GM12878 (cell line): ENCODE measurements around the gene MAPKAP1. TPM values are rescaled to one million over a fixed set of nuclear protein-coding genes. Genes with fewer than 3 reads are reported as not detected.

Experiments used
- ATAC-seq: fragments of 200-7000 bp; cut with Tn5 transposase; 3 replicates; pipeline ENCODE4 v1.9.1; 2020; ENCODE audit warnings: mild to moderate bottlenecking, moderate library complexity
- BruUV-seq: library from RNA; stranded (reverse); fragments of 400-500 nt; replicated peaks from 2 replicates; lab custom pipeline; 2021; lab: Mats Ljungman, UMichigan
- CTCF ChIA-PET: fragments of 300-600 bp; sonication (Branson Sonifier 250); formaldehyde crosslinking; extraction: SDS; loops from one replicate; lab custom pipeline; 2021; ENCODE audit warnings: inconsistent platforms; lab: Yijun Ruan, JAX
- POLR2A ChIA-PET: fragments of 350-600 bp; formaldehyde crosslinking; extraction: SDS; loops from one replicate; lab custom pipeline; 2021; ENCODE audit warnings: inconsistent platforms; lab: Charles Lee
- RAD21 ChIA-PET: fragments of 300-600 bp; sonication (Branson Sonifier 250); formaldehyde crosslinking; loops from one replicate; lab custom pipeline; 2023; ENCODE audit warnings: antibody characterized with exemption; ENCODE audit not compliant: unreplicated experiment; lab: Charles Lee
- SMC1A ChIA-PET: fragments of 300-600 bp; sonication (Branson Sonifier 250); formaldehyde crosslinking; loops from one replicate; lab custom pipeline; 2023; ENCODE audit not compliant: unreplicated experiment, uncharacterized antibody; lab: Charles Lee
- DNase-seq: peaks from one replicate; pipeline ENCODE4 v3.0.0-alpha.2; 2011; ENCODE audit warnings: low read depth, low spot score
- FAIRE-seq: peaks from 3 replicates; lab custom pipeline; 2011; peaks lifted over from hg19 to GRCh38; lab: Jason Lieb, UNC
- H2AFZ ChIP-seq: 2 replicates; pipeline ENCODE4 v1.6.0; 2011; ENCODE audit warnings: low read depth, low read length, control low read depth; ENCODE audit not compliant: control insufficient read depth
- H3K27ac ChIP-seq: 2 replicates; pipeline ENCODE4 v1.5.1; 2011; ENCODE audit warnings: control low read depth; ENCODE audit not compliant: control insufficient read depth, insufficient read depth
- H3K27me3 ChIP-seq, 2 experiments: replicated peaks in 1 of 2; 2 replicates each; pipeline versions ENCODE4 v1.6.0 to v1.6.1; 2011; ENCODE audit warnings: low read length in 1 of 2; ENCODE audit not compliant: control insufficient read depth in 2 of 2, insufficient read depth in 2 of 2
- H3K36me3 ChIP-seq, 2 experiments: 2 replicates each; pipeline ENCODE4 v1.5.1; 2011; ENCODE audit warnings: low read length in 1 of 2; ENCODE audit not compliant: control insufficient read depth in 2 of 2, insufficient read depth in 2 of 2
- H3K4me1 ChIP-seq: 2 replicates; pipeline ENCODE4 v1.6.1; 2011; ENCODE audit warnings: mild to moderate bottlenecking, low read length, moderate library complexity, mixed read lengths; ENCODE audit not compliant: control insufficient read depth, insufficient read depth
- H3K4me2 ChIP-seq: 2 replicates; pipeline ENCODE4 v1.6.0; 2011; ENCODE audit warnings: control low read depth; ENCODE audit not compliant: control insufficient read depth, insufficient read depth
- H3K4me3 ChIP-seq: fragments of 200-600 bp; sonication (generic); 2 replicates; pipeline ENCODE4 v1.5.1; 2016
- H3K79me2 ChIP-seq: 2 replicates; pipeline ENCODE4 v1.6.0; 2011; ENCODE audit warnings: low read length; ENCODE audit not compliant: control insufficient read depth, insufficient read depth
- H3K9ac ChIP-seq: 2 replicates; pipeline ENCODE4 v1.8.0; 2011; ENCODE audit warnings: low read length, control low read depth, mixed read lengths; ENCODE audit not compliant: control insufficient read depth, insufficient read depth
- H3K9me3 ChIP-seq: replicated peaks from 3 replicates; pipeline ENCODE4 v1.5.1; 2011; ENCODE audit warnings: mild to moderate bottlenecking, low read length; ENCODE audit not compliant: control insufficient read depth, insufficient read depth
- H4K20me1 ChIP-seq: 2 replicates; pipeline ENCODE4 v1.6.0; 2011; ENCODE audit not compliant: control insufficient read depth, insufficient read depth
- CBX5 ChIP-seq: sonication (generic); IDR thresholded peaks from 2 replicates; pipeline ENCODE4 v1.6.1; 2016; ENCODE audit warnings: low read depth, moderate library complexity, mild to moderate bottlenecking, inconsistent platforms
- EED ChIP-seq: sonication (generic); IDR thresholded peaks from 2 replicates; pipeline ENCODE4 v1.6.1; 2016; ENCODE audit warnings: antibody characterized with exemption, low read depth
- EP300 ChIP-seq, 2 experiments: fragments of 150-350 bp in 1 of 2; IDR thresholded peaks; 2 replicates each; pipeline ENCODE4 v1.6.1; 2011 to 2012; ENCODE audit warnings: low read depth in 2 of 2, low read length in 2 of 2, borderline replicate concordance in 1 of 2, improper control_type of control experiment in 1 of 2, inconsistent platforms in 1 of 2; ENCODE audit not compliant: control insufficient read depth in 1 of 2
- KDM1A ChIP-seq: fragments of 200-600 bp; sonication (generic); IDR thresholded peaks from 2 replicates; pipeline ENCODE4 v1.6.1; 2016; ENCODE audit warnings: borderline replicate concordance
- MXI1 ChIP-seq: fragments of 150-350 bp; IDR thresholded peaks from 2 replicates; pipeline ENCODE4 v1.6.1; 2011; ENCODE audit warnings: low read depth, mild to moderate bottlenecking, inconsistent platforms, low read length, improper control_type of control experiment
- RCOR1 ChIP-seq: conservative IDR thresholded peaks from 2 replicates; pipeline ENCODE4 v1.6.1; 2012; ENCODE audit warnings: low read depth, low read length, improper control_type of control experiment
- TCF7 ChIP-seq: IDR thresholded peaks from 2 replicates; pipeline ENCODE4 v1.6.1; 2014; ENCODE audit warnings: antibody characterized with exemption, borderline replicate concordance
- USF2 ChIP-seq: IDR thresholded peaks from 2 replicates; pipeline ENCODE4 v1.6.1; 2011; ENCODE audit warnings: low read depth, low read length, improper control_type of control experiment, borderline replicate concordance
- ZZZ3 ChIP-seq: IDR thresholded peaks from 2 replicates; pipeline ENCODE4 v1.6.1; 2011; ENCODE audit warnings: low read depth; ENCODE audit not compliant: control insufficient read depth, insufficient read length
- WGBS: methylation state at CpG from one replicate; pipeline ENCODE4 v1.1.6; 2016; ENCODE audit warnings: low lambda C conversion rate; ENCODE audit not compliant: insufficient replicate concordance, insufficient coverage; ENCODE audit errors: missing lambda C conversion rate; 5-methylcytosine and 5-hydroxymethylcytosine counted together
- in situ Hi-C: fragments of 300-500 bp; cut with MboI; formaldehyde crosslinking; loops from 9 replicates; pipeline ENCODE4 v1.14.3; 2018; ENCODE audit warnings: mixed read lengths
- intact Hi-C: fragments of 100-400 bp; cut with micrococcal nuclease; formaldehyde crosslinking; loops from one replicate; pipeline ENCODE4 v1.14.2; 2022; ENCODE audit not compliant: unreplicated experiment
- polyA plus RNA-seq, 11 experiments: library from polyadenylated mRNA; depleted of rRNA in 4 of 11; unstranded in 6 of 11; stranded (reverse) in 5 of 11; fragments of >200 nt; fragmentation: Nextera tagmentation in 4 of 11; fragmentation: Illumina TruSeq in 1 of 11; extraction: Ambion mirVana in 4 of 11; extraction: Trizol in 1 of 11; gene quantifications; 1 replicate in 1 of 11; 2 replicates in 10 of 11; pipeline versions ENCODE4 v1.2.1 to v1.2.3, GENCODE V29; 2011 to 2016; ENCODE audit warnings: inconsistent platforms in 2 of 11, missing spikeins in 2 of 11, low read depth in 1 of 11
- total RNA-seq, 4 experiments: library from RNA; depleted of rRNA in 3 of 4; stranded (reverse); fragments of >200 nt in 3 of 4; fragmentation: Illumina TruSeq in 1 of 4; extraction: Trizol in 1 of 4; gene quantifications; 2 replicates each; pipeline versions ENCODE4 v1.2.1 to v1.2.3, GENCODE V29; 2013 to 2021
- TF ChIP-seq, protein P1 (sequence below): fragments of 450-650 bp; IDR thresholded peaks from 2 replicates; pipeline ENCODE4 v1.6.1; 2017; ENCODE audit warnings: mild to moderate bottlenecking

The MAPKAP1 gene
- total and polyA plus RNA-seq, 10 of the 15 experiments (the other 5 are each of a cell fraction or from before 2014, with no cell fraction given), result 5.1 to 188 (median 105) TPM

- Histone ChIP-seq H3K9me3 (no peaks in the 10 kb centered on the region), H3K4me3 (no peak overlapping the region), H2AFZ (no peak overlapping the region), H3K79me2 (no peaks in the 10 kb centered on the region), H3K36me3 (peaks cover 4 to 6% of the 10 kb centered on the region in 2 experiments), H3K4me2 (no peak overlapping the region), H3K4me1 (no peaks in the 10 kb centered on the region), H4K20me1 (no peaks in the 10 kb centered on the region), H3K27me3 (no peaks in the 10 kb centered on the region), H3K27ac (no peak overlapping the region)
- ChIA-PET POLR2A (no interaction called here), CTCF (interaction anchor here (1.5 kb wide), 1 partner anchor 13 kb away, joined by 4 read pairs; no protein-coding TSS in a partner anchor), SMC1A (interaction anchor here (1.3 to 2.2 kb wide), 3 partner anchors 12 to 15 kb away, joined by 3 to 11 read pairs (median 3); no protein-coding TSS in a partner anchor), RAD21 (no interaction called here)
- ATAC-seq (no peak), DNase-seq (no peak), FAIRE-seq (no peak)
- WGBS, result 97% methylated on average over 13 of the region's 13 CpGs
- BruUV-seq, result no TSS peak
- in situ Hi-C loops (no loop called here), intact Hi-C loops (no loop called here)
- TF ChIP-seq RCOR1, result no peak
- no peak for TF ChIP-seq TCF7
- no peak for TF ChIP-seq CBX5
- TF ChIP-seq EED, result no peak
- TF ChIP-seq, protein P1, sequence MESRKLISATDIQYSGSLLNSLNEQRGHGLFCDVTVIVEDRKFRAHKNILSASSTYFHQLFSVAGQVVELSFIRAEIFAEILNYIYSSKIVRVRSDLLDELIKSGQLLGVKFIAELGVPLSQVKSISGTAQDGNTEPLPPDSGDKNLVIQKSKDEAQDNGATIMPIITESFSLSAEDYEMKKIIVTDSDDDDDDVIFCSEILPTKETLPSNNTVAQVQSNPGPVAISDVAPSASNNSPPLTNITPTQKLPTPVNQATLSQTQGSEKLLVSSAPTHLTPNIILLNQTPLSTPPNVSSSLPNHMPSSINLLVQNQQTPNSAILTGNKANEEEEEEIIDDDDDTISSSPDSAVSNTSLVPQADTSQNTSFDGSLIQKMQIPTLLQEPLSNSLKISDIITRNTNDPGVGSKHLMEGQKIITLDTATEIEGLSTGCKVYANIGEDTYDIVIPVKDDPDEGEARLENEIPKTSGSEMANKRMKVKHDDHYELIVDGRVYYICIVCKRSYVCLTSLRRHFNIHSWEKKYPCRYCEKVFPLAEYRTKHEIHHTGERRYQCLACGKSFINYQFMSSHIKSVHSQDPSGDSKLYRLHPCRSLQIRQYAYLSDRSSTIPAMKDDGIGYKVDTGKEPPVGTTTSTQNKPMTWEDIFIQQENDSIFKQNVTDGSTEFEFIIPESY, result no peak
- TF ChIP-seq ZZZ3, result no peak
- no peak for TF ChIP-seq MXI1
- no peak for TF ChIP-seq USF2
- no peak for TF ChIP-seq EP300 (IDR thresholded peaks at IDR 0.05; ENCODE audit: borderline replicate concordance in 1 of 2, control insufficient read depth in 1 of 2, low read depth in 2 of 2, low read length in 2 of 2)
- TF ChIP-seq KDM1A, result no peak
- TF ChIP-seq, all 136 proteins: peak for 0
- H3K9ac ChIP-seq, result no peak overlapping the region
Observed at GRCh38 chr9:125545845-125546244, 161.2 kb downstream of the MAPKAP1 start.
